ENCODE measurements around the gene PCA3. TPM values are rescaled to one million over a fixed set of nuclear protein-coding genes. Genes with fewer than 3 reads are reported as not detected.

Gene PCA3
- total and polyA plus RNA-seq, 2 donors (not counting 1 experiment from before 2014, with no cell fraction given): 0.09 TPM; not detected in 1

DNA sequence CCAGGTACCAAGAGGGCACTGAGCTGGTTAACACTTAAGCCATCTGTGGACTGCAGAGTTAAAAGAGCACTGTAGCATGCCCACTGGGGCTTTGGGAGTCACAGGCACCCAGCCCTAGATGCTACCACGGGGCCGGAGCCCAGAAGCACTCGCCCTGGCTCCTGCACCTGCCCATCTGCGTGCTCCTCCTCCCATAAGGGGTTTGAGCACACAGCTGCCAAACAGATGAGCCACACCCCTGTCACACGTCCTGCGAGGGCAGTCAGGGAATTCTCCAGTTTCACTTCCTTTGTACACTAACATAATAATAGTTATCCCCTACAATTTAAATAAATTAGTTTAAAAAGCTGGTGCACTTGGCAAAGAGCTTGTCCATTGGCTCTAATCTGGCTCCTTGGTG lies 4.5 kb upstream of the PCA3 start:
- H2AFZ ChIP-seq (ENCODE audit: insufficient read depth, low read depth, low read length, poor library complexity, severe bottlenecking): no peak overlapping the region
- WGBS (ENCODE audit: insufficient coverage): 0% methylated on average over 3 of the region's 6 CpGs
- H3K4me3 ChIP-seq (ENCODE audit: control extremely low read depth in 1 of 5, extremely low read depth in 1 of 5, insufficient read depth in 1 of 5, low read depth in 2 of 5, low read length in 4 of 5): no peak overlapping the region
- no peaks in the 10 kb centered on the region for H3K79me2 ChIP-seq (ENCODE audit: control insufficient read depth, insufficient read depth, low read length)
- peaks cover 55% of the 10 kb centered on the region for H3K4me1 Mint-ChIP-seq
- peak overlapping the region; percentile 47 for H3K4me2 ChIP-seq (replicated peaks; ENCODE audit: low read depth, low read length, poor library complexity, severe bottlenecking)
- peak overlapping the region; percentile 11 for H3K9ac ChIP-seq (ENCODE audit: low read length)
- POLR2A ChIA-PET: no interaction called here
- no peaks in the 10 kb centered on the region for H3K9me3 ChIP-seq (ENCODE audit: control extremely low read depth in 1 of 3, control insufficient read depth in 2 of 3, insufficient read depth in 1 of 3, low read length in 2 of 3)
- peak; percentile 69 for DNase-seq
- H3K27me3 Mint-ChIP-seq: no peaks in the 10 kb centered on the region
- H3K27ac Mint-ChIP-seq: peak overlapping the region; percentile 79
- peak overlapping the region; percentile 81 for H3K4me3 Mint-ChIP-seq
- H3K9me3 Mint-ChIP-seq (ENCODE audit: insufficient read depth): no peaks in the 10 kb centered on the region
- no peaks in the 10 kb centered on the region for H3K27me3 ChIP-seq (replicated peaks in 1 of 4; ENCODE audit: control extremely low read depth in 1 of 4, control insufficient read depth in 3 of 4, insufficient read depth in 4 of 4, low read length in 3 of 4)
- TF ChIP-seq CTCF (IDR thresholded peaks at IDR 0.05) (no peak), EZH2 (IDR thresholded peaks at IDR 0.05; ENCODE audit: borderline replicate concordance, insufficient read depth, low read depth, low read length, poor library complexity, severe bottlenecking) (no peak)
- CTCF ChIA-PET: interaction anchor here (0.6 kb wide), 1 partner anchor 52 kb away, joined by 3 read pairs; no protein-coding TSS in a partner anchor
- H3K36me3 ChIP-seq (replicated peaks in 1 of 2; ENCODE audit: control extremely low read depth in 1 of 2, control insufficient read depth in 1 of 2, extremely low read depth in 1 of 2, insufficient read depth in 2 of 2, low read length in 1 of 2): no peaks in the 10 kb centered on the region
- peak; percentile 82 for ATAC-seq (ENCODE audit: low read depth)
- peaks cover 40 to 50% of the 10 kb centered on the region in 2 donors for H3K4me1 ChIP-seq (ENCODE audit: control insufficient read depth in 2 of 2, insufficient read depth in 2 of 2, low read length in 2 of 2)
- H3K27ac ChIP-seq (ENCODE audit: low read length in 2 of 2): peak overlapping the region in 1 of 2 donors; percentile 46
- H4K20me1 ChIP-seq (ENCODE audit: control insufficient read depth, insufficient read depth, low read length, poor library complexity, severe bottlenecking): no peaks in the 10 kb centered on the region
- intact Hi-C loops (cut with micrococcal nuclease): loop anchor here (2.0 to 5.0 kb wide), 3 partner anchors 302 to 418 kb away; partner anchors contain the start of genes GCNT1 and VPS13A

GRCh38 chr9:76761448-76761847 lies 2.8 kb upstream of the PCA3 start:
- POLR2A ChIA-PET: no interaction called here
- H3K27ac ChIP-seq (ENCODE audit: low read length in 2 of 2): no peak overlapping the region
- H3K9ac ChIP-seq (ENCODE audit: low read length): no peak overlapping the region
- H3K27me3 ChIP-seq (replicated peaks in 1 of 4; ENCODE audit: control extremely low read depth in 1 of 4, control insufficient read depth in 3 of 4, insufficient read depth in 4 of 4, low read length in 3 of 4): no peaks in the 10 kb centered on the region
- H3K9me3 Mint-ChIP-seq (ENCODE audit: insufficient read depth): no peaks in the 10 kb centered on the region
- peaks cover 40% of the 10 kb centered on the region for H3K4me1 Mint-ChIP-seq
- DNase-seq (no peak), ATAC-seq (ENCODE audit: low read depth) (no peak)
- CTCF ChIA-PET: no interaction called here
- H3K4me2 ChIP-seq (replicated peaks; ENCODE audit: low read depth, low read length, poor library complexity, severe bottlenecking): no peak overlapping the region
- no CpG with 5 or more reads among the region's 1 CpG for WGBS (ENCODE audit: insufficient coverage)
- H3K4me3 Mint-ChIP-seq: no peak overlapping the region
- no peaks in the 10 kb centered on the region for H4K20me1 ChIP-seq (ENCODE audit: control insufficient read depth, insufficient read depth, low read length, poor library complexity, severe bottlenecking)
- no peak for TF ChIP-seq CTCF (IDR thresholded peaks at IDR 0.05)
- no peak for TF ChIP-seq EZH2 (IDR thresholded peaks at IDR 0.05; ENCODE audit: borderline replicate concordance, insufficient read depth, low read depth, low read length, poor library complexity, severe bottlenecking)
- no peak overlapping the region for H3K4me3 ChIP-seq (ENCODE audit: control extremely low read depth in 1 of 5, extremely low read depth in 1 of 5, insufficient read depth in 1 of 5, low read depth in 2 of 5, low read length in 4 of 5)
- no peak overlapping the region for H3K27ac Mint-ChIP-seq
- H3K79me2 ChIP-seq (ENCODE audit: control insufficient read depth, insufficient read depth, low read length): no peaks in the 10 kb centered on the region
- H3K36me3 ChIP-seq (replicated peaks in 1 of 2; ENCODE audit: control extremely low read depth in 1 of 2, control insufficient read depth in 1 of 2, extremely low read depth in 1 of 2, insufficient read depth in 2 of 2, low read length in 1 of 2): no peaks in the 10 kb centered on the region
- peaks cover 26 to 34% of the 10 kb centered on the region in 2 donors for H3K4me1 ChIP-seq (ENCODE audit: control insufficient read depth in 2 of 2, insufficient read depth in 2 of 2, low read length in 2 of 2)
- peaks cover 2% of the 10 kb centered on the region for H3K27me3 Mint-ChIP-seq
- intact Hi-C loops (cut with micrococcal nuclease): loop anchor here (2.0 kb wide), 1 partner anchor 389 kb away; no protein-coding TSS in a partner anchor
- H3K9me3 ChIP-seq (ENCODE audit: control extremely low read depth in 1 of 3, control insufficient read depth in 2 of 3, insufficient read depth in 1 of 3, low read length in 2 of 3): no peaks in the 10 kb centered on the region
- H2AFZ ChIP-seq (ENCODE audit: insufficient read depth, low read depth, low read length, poor library complexity, severe bottlenecking): no peak overlapping the region

Measured in B cell (primary cell).